OCI-LY3 (cell line): Measurements from ENCODE around the gene GPR101.

ENCODE experiments used
- CTCF ChIP-seq: fragments of 200-600, 300-600 bp; sonication (generic); IDR thresholded peaks from 2 replicates; pipeline ENCODE4 v1.5.1; 2014; ENCODE audit warnings: antibody characterized with exemption, low read length, low read depth
- EZH2phosphoT487 ChIP-seq: fragments of 200-600 bp; shearing (Covaris generic); IDR thresholded peaks from 2 replicates; pipeline ENCODE4 v1.6.1; 2018; ENCODE audit warnings: antibody characterized with exemption, mixed run types, low read depth

DNA sequence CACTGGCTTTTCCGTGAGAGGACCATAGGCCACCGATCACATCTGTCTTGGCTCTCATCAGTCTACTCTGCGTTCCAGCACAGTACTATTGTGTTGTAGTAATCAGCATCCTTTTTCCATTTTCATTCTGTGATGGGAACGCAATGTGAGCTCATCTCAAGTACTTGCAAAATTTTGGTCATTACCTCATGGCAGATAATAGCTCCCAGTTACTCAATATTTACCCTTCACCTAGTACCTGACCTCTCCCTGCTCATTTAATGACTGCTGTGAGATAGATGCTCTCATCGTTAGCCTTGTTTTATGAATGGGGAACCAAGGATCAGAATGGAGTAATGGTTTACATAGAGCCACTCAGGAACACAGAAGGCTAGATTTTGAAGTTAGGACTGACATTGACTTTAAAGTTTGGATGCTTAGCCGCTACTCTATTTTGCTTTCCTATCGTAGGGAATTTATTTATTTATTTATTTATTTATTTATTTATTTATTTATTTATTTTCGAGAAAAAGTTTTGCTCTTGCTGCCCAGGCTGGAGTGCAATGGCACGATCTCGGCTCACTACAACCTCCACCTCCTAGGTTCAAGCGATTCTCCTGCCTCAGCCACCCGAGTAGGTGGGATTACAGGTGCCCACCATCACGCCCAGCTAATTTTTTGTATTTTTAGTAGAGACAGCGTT, 6.5 kb upstream of the GPR101 start:
- TF ChIP-seq CTCF (no peak), EZH2phosphoT487 (no peak)
